Measurements from ENCODE around the gene UPP2. TPM values are rescaled to one million over a fixed set of nuclear protein-coding genes. Genes with fewer than 3 reads are reported as not detected.

Gene UPP2
- total RNA-seq, 1 donor from 2014 or later: not detected

- no peak for DNase-seq (ENCODE audit: low spot score in 2 of 2, unreplicated experiment in 2 of 2)
- H3K4me1 Mint-ChIP-seq: peaks cover 2% of the 10 kb centered on the region
- H3K36me3 Mint-ChIP-seq: no peaks in the 10 kb centered on the region
- H3K9me3 Mint-ChIP-seq: peaks cover 5% of the 10 kb centered on the region
- H3K27ac Mint-ChIP-seq: no peak overlapping the region
- H3K27me3 Mint-ChIP-seq (ENCODE audit: low read depth): peaks cover 17% of the 10 kb centered on the region
- TF ChIP-seq, protein P1, sequence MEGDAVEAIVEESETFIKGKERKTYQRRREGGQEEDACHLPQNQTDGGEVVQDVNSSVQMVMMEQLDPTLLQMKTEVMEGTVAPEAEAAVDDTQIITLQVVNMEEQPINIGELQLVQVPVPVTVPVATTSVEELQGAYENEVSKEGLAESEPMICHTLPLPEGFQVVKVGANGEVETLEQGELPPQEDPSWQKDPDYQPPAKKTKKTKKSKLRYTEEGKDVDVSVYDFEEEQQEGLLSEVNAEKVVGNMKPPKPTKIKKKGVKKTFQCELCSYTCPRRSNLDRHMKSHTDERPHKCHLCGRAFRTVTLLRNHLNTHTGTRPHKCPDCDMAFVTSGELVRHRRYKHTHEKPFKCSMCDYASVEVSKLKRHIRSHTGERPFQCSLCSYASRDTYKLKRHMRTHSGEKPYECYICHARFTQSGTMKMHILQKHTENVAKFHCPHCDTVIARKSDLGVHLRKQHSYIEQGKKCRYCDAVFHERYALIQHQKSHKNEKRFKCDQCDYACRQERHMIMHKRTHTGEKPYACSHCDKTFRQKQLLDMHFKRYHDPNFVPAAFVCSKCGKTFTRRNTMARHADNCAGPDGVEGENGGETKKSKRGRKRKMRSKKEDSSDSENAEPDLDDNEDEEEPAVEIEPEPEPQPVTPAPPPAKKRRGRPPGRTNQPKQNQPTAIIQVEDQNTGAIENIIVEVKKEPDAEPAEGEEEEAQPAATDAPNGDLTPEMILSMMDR (IDR thresholded peaks at IDR 0.05; ENCODE audit: unreplicated experiment): no peak
- H3K4me3 Mint-ChIP-seq: no peak overlapping the region
Measured at GRCh38 chr2:158128168-158128973, 26.7 kb downstream of the UPP2 start.

DNA sequence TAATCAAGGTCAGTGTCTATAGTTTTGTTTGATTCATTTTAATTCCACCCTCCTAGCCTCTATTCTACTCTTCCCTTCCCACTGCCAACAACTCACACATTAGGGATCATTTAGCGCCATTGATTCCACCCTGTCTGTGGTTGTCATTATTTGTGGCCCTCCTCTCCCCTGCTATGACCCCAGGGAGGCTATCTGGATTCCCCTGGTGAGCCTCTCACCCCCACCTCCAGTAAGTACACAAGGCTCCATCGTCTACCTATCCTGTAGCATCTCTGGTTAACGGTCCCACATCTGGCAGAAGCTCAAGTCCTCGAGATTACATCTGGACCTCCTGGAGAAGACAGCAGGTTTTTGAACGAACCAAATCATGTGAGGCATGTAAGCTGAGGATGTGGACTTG lies 27.4 kb downstream of the UPP2 start:
- DNase-seq (ENCODE audit: low spot score in 2 of 2, unreplicated experiment in 2 of 2): no peak
- Mint-ChIP-seq H3K9me3 (peaks cover 5% of the 10 kb centered on the region), H3K27ac (no peak overlapping the region), H3K27me3 (ENCODE audit: low read depth) (peaks cover 15% of the 10 kb centered on the region), H3K4me1 (peaks cover 2% of the 10 kb centered on the region), H3K4me3 (no peak overlapping the region), H3K36me3 (no peaks in the 10 kb centered on the region)
- TF ChIP-seq, protein P1 (IDR thresholded peaks at IDR 0.05; ENCODE audit: unreplicated experiment): no peak

DNA sequence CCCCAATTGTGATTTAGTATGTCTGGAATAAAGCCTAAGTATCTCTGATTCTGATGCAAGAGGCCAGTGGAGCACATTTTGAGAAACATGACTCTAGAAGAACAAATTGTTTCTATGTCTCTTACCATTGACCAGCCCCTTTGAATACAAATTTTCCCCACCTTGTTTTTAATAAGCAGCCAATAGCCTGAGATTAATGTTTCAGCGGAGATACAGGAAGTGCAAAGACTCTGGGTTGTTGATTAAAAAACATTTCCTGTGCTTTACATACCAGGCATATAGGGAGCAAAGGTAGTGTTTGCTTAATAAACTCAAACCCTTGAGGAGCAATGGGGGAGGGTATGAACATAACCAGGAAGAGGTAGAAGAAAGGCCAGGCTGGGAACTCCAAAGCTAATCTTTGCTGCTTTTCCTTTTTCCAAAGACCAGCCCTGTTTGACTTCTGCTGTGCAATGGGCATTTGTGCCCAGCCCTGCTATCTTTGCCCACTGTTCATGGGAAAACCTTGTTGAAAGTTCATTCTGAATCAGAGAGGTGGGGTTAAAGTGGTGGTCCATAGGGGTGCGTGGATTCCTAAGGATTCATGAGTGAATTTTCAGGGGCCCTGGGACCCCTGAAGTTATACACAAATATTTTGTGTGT lies 29.3 kb downstream of the UPP2 start:
- Mint-ChIP-seq H3K4me3 (no peak overlapping the region), H3K27me3 (ENCODE audit: low read depth) (peaks cover 4% of the 10 kb centered on the region), H3K4me1 (peaks cover 2% of the 10 kb centered on the region), H3K9me3 (peaks cover 5% of the 10 kb centered on the region), H3K27ac (no peak overlapping the region), H3K36me3 (no peaks in the 10 kb centered on the region)
- no peak for DNase-seq (ENCODE audit: low spot score in 2 of 2, unreplicated experiment in 2 of 2)
- TF ChIP-seq, protein P1 (IDR thresholded peaks at IDR 0.05; ENCODE audit: unreplicated experiment): no peak

GRCh38 chr2:158131483-158131912 lies 29.8 kb downstream of the UPP2 start:
- Mint-ChIP-seq H3K27me3 (ENCODE audit: low read depth) (peaks cover 2% of the 10 kb centered on the region), H3K9me3 (peaks cover 5% of the 10 kb centered on the region), H3K4me1 (peaks cover 2% of the 10 kb centered on the region), H3K4me3 (no peak overlapping the region), H3K36me3 (no peaks in the 10 kb centered on the region), H3K27ac (no peak overlapping the region)
- TF ChIP-seq, protein P1 (IDR thresholded peaks at IDR 0.05; ENCODE audit: unreplicated experiment): no peak
- DNase-seq (ENCODE audit: low spot score in 2 of 2, unreplicated experiment in 2 of 2): no peak

GRCh38 chr2:158131919-158132566 lies 30.4 kb downstream of the UPP2 start:
- Mint-ChIP-seq H3K4me1 (peaks cover 2% of the 10 kb centered on the region), H3K36me3 (no peaks in the 10 kb centered on the region), H3K4me3 (no peak overlapping the region), H3K27me3 (ENCODE audit: low read depth) (no peaks in the 10 kb centered on the region), H3K27ac (no peak overlapping the region), H3K9me3 (peaks cover 5% of the 10 kb centered on the region)
- DNase-seq (ENCODE audit: low spot score in 2 of 2, unreplicated experiment in 2 of 2): no peak
- TF ChIP-seq, protein P1 (IDR thresholded peaks at IDR 0.05; ENCODE audit: unreplicated experiment): no peak
